Choroid plexus epithelial cell (primary cell): Measurements from ENCODE around the gene SPATA16.

Experiments used
- DNase-seq: peaks from one replicate; pipeline ENCODE4 v3.0.0-alpha.2; 2010; ENCODE audit warnings: low read depth
- H3K4me3 ChIP-seq: 2 replicates; pipeline ENCODE4 v1.5.1; 2011; ENCODE audit warnings: low read depth, mild to moderate bottlenecking, control low read depth, low read length, moderate library complexity
- TF ChIP-seq, protein P1 (sequence below): conservative IDR thresholded peaks from 2 replicates; pipeline ENCODE4 v1.5.1; 2011; ENCODE audit warnings: low read depth, mild to moderate bottlenecking, control low read depth, inconsistent platforms, low read length, moderate library complexity

SPATA16 gene

GRCh38 chr3:172980849-172981248, 160.2 kb downstream of the SPATA16 start:
- no peak overlapping the region for H3K4me3 ChIP-seq
- TF ChIP-seq, protein P1, sequence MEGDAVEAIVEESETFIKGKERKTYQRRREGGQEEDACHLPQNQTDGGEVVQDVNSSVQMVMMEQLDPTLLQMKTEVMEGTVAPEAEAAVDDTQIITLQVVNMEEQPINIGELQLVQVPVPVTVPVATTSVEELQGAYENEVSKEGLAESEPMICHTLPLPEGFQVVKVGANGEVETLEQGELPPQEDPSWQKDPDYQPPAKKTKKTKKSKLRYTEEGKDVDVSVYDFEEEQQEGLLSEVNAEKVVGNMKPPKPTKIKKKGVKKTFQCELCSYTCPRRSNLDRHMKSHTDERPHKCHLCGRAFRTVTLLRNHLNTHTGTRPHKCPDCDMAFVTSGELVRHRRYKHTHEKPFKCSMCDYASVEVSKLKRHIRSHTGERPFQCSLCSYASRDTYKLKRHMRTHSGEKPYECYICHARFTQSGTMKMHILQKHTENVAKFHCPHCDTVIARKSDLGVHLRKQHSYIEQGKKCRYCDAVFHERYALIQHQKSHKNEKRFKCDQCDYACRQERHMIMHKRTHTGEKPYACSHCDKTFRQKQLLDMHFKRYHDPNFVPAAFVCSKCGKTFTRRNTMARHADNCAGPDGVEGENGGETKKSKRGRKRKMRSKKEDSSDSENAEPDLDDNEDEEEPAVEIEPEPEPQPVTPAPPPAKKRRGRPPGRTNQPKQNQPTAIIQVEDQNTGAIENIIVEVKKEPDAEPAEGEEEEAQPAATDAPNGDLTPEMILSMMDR, result no peak
- DNase-seq, result peak; percentile 28

DNA sequence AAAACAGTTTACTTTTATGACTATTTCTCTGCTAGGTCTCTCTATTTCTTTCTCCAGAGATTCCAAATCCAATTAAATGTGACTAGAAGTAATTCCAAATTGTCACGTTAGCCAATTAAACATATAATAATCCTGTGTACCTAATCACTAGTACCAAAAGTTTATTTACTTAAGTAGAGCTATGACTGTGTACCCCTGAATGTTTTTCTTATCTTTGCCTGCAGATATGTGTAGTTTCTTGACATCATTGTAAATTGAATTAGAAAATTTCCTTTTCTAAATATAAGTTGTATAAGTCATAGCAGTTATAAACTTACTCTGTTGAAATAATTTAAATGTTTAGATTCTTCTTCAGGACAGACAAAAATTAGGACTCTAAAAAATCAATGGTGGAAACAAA, 163.3 kb downstream of the SPATA16 start:
- TF ChIP-seq, protein P1, result no peak
- no peak for DNase-seq
- no peak overlapping the region for H3K4me3 ChIP-seq

GRCh38 chr3:172974969-172975368, 166.1 kb downstream of the SPATA16 start:
- DNase-seq, result no peak
- TF ChIP-seq, protein P1, result no peak
- no peak overlapping the region for H3K4me3 ChIP-seq

GRCh38 chr3:172973799-172974198, 167.2 kb downstream of the SPATA16 start:
- TF ChIP-seq, protein P1, result no peak
- no peak for DNase-seq
- H3K4me3 ChIP-seq, result no peak overlapping the region

- no peak for DNase-seq
- TF ChIP-seq, protein P1, result no peak
Observed at GRCh38 chr3:172972717-172973116, 168.3 kb downstream of the SPATA16 start.

GRCh38 chr3:172972067-172972466, 169.0 kb downstream of the SPATA16 start:
- TF ChIP-seq, protein P1, result no peak
- no peak for DNase-seq
- H3K4me3 ChIP-seq, result no peak overlapping the region

More at GRCh38 chr3:172972717-172973116, 168.3 kb downstream of the SPATA16 start:
- no peak overlapping the region for H3K4me3 ChIP-seq

DNA sequence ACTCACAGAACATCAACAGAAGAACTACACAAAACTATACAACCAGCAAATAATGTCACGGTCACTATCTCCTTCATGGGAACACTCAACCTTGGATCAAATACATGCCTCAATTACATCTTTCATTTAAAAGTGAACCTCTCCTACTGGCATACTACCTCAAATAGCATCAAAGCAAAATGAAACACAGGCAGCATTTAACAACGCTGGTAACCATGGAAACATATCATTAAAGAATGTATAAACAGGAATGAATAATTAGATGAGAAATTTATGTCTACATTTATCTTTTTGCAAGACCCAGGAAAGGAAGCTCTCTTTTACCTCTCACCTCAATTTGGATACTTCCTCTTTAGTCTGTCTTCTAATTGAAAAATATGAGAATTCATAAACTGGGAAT, 172.4 kb downstream of the SPATA16 start:
- no peak overlapping the region for H3K4me3 ChIP-seq
- TF ChIP-seq, protein P1, result no peak
- no peak for DNase-seq
